H1 (cell line): ENCODE measurements around the gene DTNB. TPM values are rescaled to one million over a fixed set of nuclear protein-coding genes. Genes with fewer than 3 reads are reported as not detected.

Experiments
- GABPA ChIP-seq: IDR thresholded peaks from 2 replicates; pipeline ENCODE4 v1.6.1; 2011; ENCODE audit warnings: mild to moderate bottlenecking, low read length, moderate library complexity, borderline replicate concordance; ENCODE audit not compliant: insufficient read depth
- polyA plus RNA-seq, 7 experiments: library from polyadenylated mRNA; depleted of rRNA in 3 of 7; stranded (reverse) in 5 of 7; unstranded in 2 of 7; fragments of >200 nt in 5 of 7; fragments of 200-250 nt in 2 of 7; gene quantifications; 1 replicate in 5 of 7; 2 replicates in 1 of 7; 4 replicates in 1 of 7; pipeline versions ENCODE4 v1.2.1 to v1.2.3, GENCODE V29; 2011 to 2013; ENCODE audit warnings: missing spikeins in 2 of 7, mixed read lengths in 2 of 7
- total RNA-seq: library from RNA; stranded (reverse); fragmentation: NEBNext Ultra II Directional; extraction: Animal tissue kit (Norgen Biotek cat#: 25700); gene quantifications from 2 replicates; pipeline ENCODE4 v1.2.1, GENCODE V29; 2021

DTNB gene
- total and polyA plus RNA-seq, 2 of the 8 experiments (the other 6 are each of a cell fraction or from before 2014, with no cell fraction given): 39.6 to 49.5 TPM

- no peak for TF ChIP-seq GABPA
Measured at GRCh38 chr2:25594991-25595390, 78.4 kb downstream of the DTNB start (continued).
